NB4 (cell line): ENCODE measurements around the gene C1QTNF8.

Source experiments
- CTCF ChIP-seq: IDR thresholded peaks from one replicate; pipeline ENCODE4 v1.5.1; 2012; ENCODE audit warnings: low read depth, low read length
- MAX ChIP-seq: IDR thresholded peaks from 2 replicates; pipeline ENCODE4 v1.6.1; 2011; ENCODE audit warnings: low read depth, low read length
- MYC ChIP-seq: IDR thresholded peaks from 2 replicates; pipeline ENCODE4 v1.6.1; 2011; ENCODE audit warnings: low read depth, low read length
- POLR2A ChIP-seq: IDR thresholded peaks from 2 replicates; pipeline ENCODE4 v1.6.1; 2011; ENCODE audit warnings: mild to moderate bottlenecking; ENCODE audit not compliant: insufficient read length; ENCODE audit errors: extremely low read depth

GRCh38 chr16:1107141-1107540 is 11.1 kb upstream of the C1QTNF8 start:
- TF ChIP-seq POLR2A (no peak), MAX (no peak), CTCF (no peak), MYC (no peak)
